Heart right ventricle (tissue), 16 donors: Measurements from ENCODE around the gene REPIN1. TPM values are rescaled to one million over a fixed set of nuclear protein-coding genes. Genes with fewer than 3 reads are reported as not detected.
A peak's percentile ranks its signal among the peaks of the same experiment; 100 is the strongest.

Experiments used
- ATAC-seq, 8 donors: fragments of 200-7000 bp; cut with Tn5 transposase; one replicate each; pipeline ENCODE4 v1.9.1; 2020; ENCODE audit warnings: mild to moderate bottlenecking in 8 of 8, moderate library complexity in 8 of 8, moderate number of reproducible peaks in 1 of 8
- DNase-seq, 2 donors: peaks; one replicate each; pipeline ENCODE4 v3.0.0-alpha.2; 2020
- H3K27ac ChIP-seq, 10 donors: fragments of 200-600 bp; sonication (generic) in 2 of 10; one replicate each; pipeline versions ENCODE4 v1.5.0 to v1.8.0; 2020 to 2022; ENCODE audit warnings: mild to moderate bottlenecking in 3 of 10
- H3K27me3 ChIP-seq, 7 donors: fragments of 200-600 bp; one replicate each; pipeline ENCODE4 v1.8.0; 2021 to 2022; ENCODE audit warnings: mild to moderate bottlenecking in 2 of 7
- H3K36me3 ChIP-seq, 9 donors: fragments of 200-600 bp; sonication (generic) in 1 of 9; one replicate each; pipeline versions ENCODE4 v1.5.0 to v1.8.0; 2020 to 2022; ENCODE audit warnings: mild to moderate bottlenecking in 2 of 9
- H3K4me1 ChIP-seq, 9 donors: fragments of 200-600 bp; sonication (generic) in 1 of 9; one replicate each; pipeline versions ENCODE4 v1.5.0 to v1.8.0; 2020 to 2022; ENCODE audit warnings: mild to moderate bottlenecking in 4 of 9
- H3K4me3 ChIP-seq, 10 donors: fragments of 200-600 bp; sonication (generic) in 2 of 10; one replicate each; pipeline versions ENCODE4 v1.5.0 to v1.8.0; 2020 to 2022; ENCODE audit warnings: mild to moderate bottlenecking in 7 of 10, moderate library complexity in 2 of 10
- H3K9me3 ChIP-seq, 11 donors: fragments of 200-600 bp in 10 of 11; sonication (generic) in 2 of 11; one replicate each; pipeline versions ENCODE4 v1.5.0 to v1.8.0; 2013 to 2022; ENCODE audit warnings: mild to moderate bottlenecking in 2 of 11, control low read depth in 1 of 11, moderate library complexity in 1 of 11
- WGBS, 2 donors: extraction: QIAGEN DNeasy Blood & Tissue Kit; methylation state at CpG; one replicate each; pipeline ENCODE4 v1.1.7; 2013; ENCODE audit warnings: inconsistent platforms in 1 of 2; 5-methylcytosine and 5-hydroxymethylcytosine counted together
- intact Hi-C, 10 donors: fragments of 100-400 bp; cut with DNase I; formaldehyde crosslinking; loops; one replicate each; pipeline versions ENCODE4 v1.11.1 to v1.14.2; 2022
- polyA plus RNA-seq, 2 donors: library from polyadenylated mRNA; stranded (reverse); fragments of 200-250 nt; gene quantifications; one replicate each; pipeline ENCODE4 v1.2.3, GENCODE V29; 2013
- total RNA-seq, 10 donors: library from RNA; stranded (reverse); fragmentation: NEBNext Ultra II Directional in 3 of 10; extraction: Animal tissue kit (Norgen Biotek cat#: 25700) in 3 of 10; gene quantifications; one replicate each; pipeline versions ENCODE4 v1.2.1 to v1.2.4, GENCODE V29; 2021 to 2023
- TF ChIP-seq, protein P1 (sequence below), 9 donors: fragments of 200-600 bp; sonication (generic) in 2 of 9; IDR thresholded peaks; one replicate each; pipeline versions ENCODE4 v1.5.0 to v1.8.0; 2021 to 2022; ENCODE audit warnings: antibody characterized with exemption in 9 of 9, mild to moderate bottlenecking in 5 of 9, moderate library complexity in 1 of 9
- donor health status: Arrhythmogenic right ventricular cardiomyopathy.
- donor health status: ischemic (EF 13 %, LVEDD 7.1; RV severe dilation, severe dysfunction).
- donor health status: healthy with polysubstance abuse.
- donor health status: DM: no; HTN: yes; CAD: no.
- donor health status: DM: no; HTN: no; CAD: no.
- donor health status: ischemic (EF 25% LVEDD 6.9; RV normal size, moderate dysfunction).
- donor health status: ischemic (EF 25% LVEDD 5.7; RV mildly dilated, moderate dysfunction).
- donor health status: healthy.
- donor health status: DM: yes; HTN: yes; CAD: no.
- donor health status: Ischemic cardiomyopathy.
- donor health status: ischemic (EF 35%, LVEDD 5.7; RV mildly dilated, moderate dysfunction).
- donor health status: nonischemic (EF 11% LVEDD 7.7; RV severe dilation, severe dysfunction).
- donor health status: DM: yes; HTN: yes; CAD: no.
- donor health status: PGD.
- donor health status: ischemic (EF 29% LVEDD 5.4; RV normal size, mild dysfunction).
- donor health status: nonischemic (EF 23%, LVEDD 6.1; RV moderate dilation, normal function).

The REPIN1 gene
- total and polyA plus RNA-seq, 12 donors, result 51.0 to 132 (median 109) TPM

GRCh38 chr7:150371131-150371995, 2.7 kb downstream of the REPIN1 start:
- Histone ChIP-seq H3K9me3 (no peaks in the 10 kb centered on the region), H3K27me3 (no peaks in the 10 kb centered on the region), H3K4me3 (no peak overlapping the region), H3K4me1 (peaks cover 16 to 57% (median 38%) of the 10 kb centered on the region in 9 donors), H3K27ac (peak overlapping the region in 3 of 10 donors; percentile 2 to 99 (median 14)), H3K36me3 (peaks cover 0 to 57% (median 28%) of the 10 kb centered on the region in 9 donors)
- intact Hi-C loops, result no loop called here
- DNase-seq (no peak), ATAC-seq (no peak)
- WGBS, 2 donors, result 87 to 90% methylated on average over 48 of the region's 48 CpGs
- TF ChIP-seq, protein P1, sequence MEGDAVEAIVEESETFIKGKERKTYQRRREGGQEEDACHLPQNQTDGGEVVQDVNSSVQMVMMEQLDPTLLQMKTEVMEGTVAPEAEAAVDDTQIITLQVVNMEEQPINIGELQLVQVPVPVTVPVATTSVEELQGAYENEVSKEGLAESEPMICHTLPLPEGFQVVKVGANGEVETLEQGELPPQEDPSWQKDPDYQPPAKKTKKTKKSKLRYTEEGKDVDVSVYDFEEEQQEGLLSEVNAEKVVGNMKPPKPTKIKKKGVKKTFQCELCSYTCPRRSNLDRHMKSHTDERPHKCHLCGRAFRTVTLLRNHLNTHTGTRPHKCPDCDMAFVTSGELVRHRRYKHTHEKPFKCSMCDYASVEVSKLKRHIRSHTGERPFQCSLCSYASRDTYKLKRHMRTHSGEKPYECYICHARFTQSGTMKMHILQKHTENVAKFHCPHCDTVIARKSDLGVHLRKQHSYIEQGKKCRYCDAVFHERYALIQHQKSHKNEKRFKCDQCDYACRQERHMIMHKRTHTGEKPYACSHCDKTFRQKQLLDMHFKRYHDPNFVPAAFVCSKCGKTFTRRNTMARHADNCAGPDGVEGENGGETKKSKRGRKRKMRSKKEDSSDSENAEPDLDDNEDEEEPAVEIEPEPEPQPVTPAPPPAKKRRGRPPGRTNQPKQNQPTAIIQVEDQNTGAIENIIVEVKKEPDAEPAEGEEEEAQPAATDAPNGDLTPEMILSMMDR (IDR thresholded peaks at IDR 0.05), result no peak

DNA sequence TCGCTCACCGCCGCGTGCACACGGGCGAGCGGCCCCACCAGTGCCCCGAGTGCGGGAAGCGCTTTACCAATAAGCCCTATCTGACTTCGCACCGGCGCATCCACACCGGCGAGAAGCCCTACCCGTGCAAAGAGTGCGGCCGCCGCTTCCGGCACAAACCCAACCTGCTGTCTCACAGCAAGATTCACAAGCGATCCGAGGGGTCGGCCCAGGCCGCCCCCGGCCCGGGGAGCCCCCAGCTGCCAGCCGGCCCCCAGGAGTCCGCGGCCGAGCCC, 3.3 kb downstream of the REPIN1 start:
- Histone ChIP-seq H3K27me3 (no peaks in the 10 kb centered on the region), H3K36me3 (peaks cover 0 to 57% (median 28%) of the 10 kb centered on the region in 9 donors), H3K4me3 (no peak overlapping the region), H3K4me1 (peaks cover 16 to 60% (median 38%) of the 10 kb centered on the region in 9 donors), H3K27ac (no peak overlapping the region), H3K9me3 (no peaks in the 10 kb centered on the region)
- no peak for ATAC-seq
- no peak for DNase-seq
- intact Hi-C loops, result no loop called here
- WGBS, 2 donors, result 89 to 93% methylated on average over 30 of the region's 30 CpGs
- TF ChIP-seq, protein P1 (IDR thresholded peaks at IDR 0.05), result no peak

- Histone ChIP-seq H3K9me3 (no peaks in the 10 kb centered on the region), H3K36me3 (peaks cover 0 to 57% (median 28%) of the 10 kb centered on the region in 9 donors), H3K27me3 (no peaks in the 10 kb centered on the region), H3K27ac (peak overlapping the region in 6 of 10 donors; percentile 11 to 50 (median 42)), H3K4me1 (peaks cover 16 to 65% (median 38%) of the 10 kb centered on the region in 9 donors), H3K4me3 (no peak overlapping the region)
- 81 to 85% methylated on average over 72 to 79 of the region's 79 CpGs for WGBS, 2 donors
- ATAC-seq (no peak), DNase-seq (no peak)
- intact Hi-C loops, result no loop called here
- TF ChIP-seq, protein P1 (IDR thresholded peaks at IDR 0.05), result no peak
These were observed 3.8 kb downstream of the REPIN1 start for GRCh38 chr7:150372271-150373048.

DNA sequence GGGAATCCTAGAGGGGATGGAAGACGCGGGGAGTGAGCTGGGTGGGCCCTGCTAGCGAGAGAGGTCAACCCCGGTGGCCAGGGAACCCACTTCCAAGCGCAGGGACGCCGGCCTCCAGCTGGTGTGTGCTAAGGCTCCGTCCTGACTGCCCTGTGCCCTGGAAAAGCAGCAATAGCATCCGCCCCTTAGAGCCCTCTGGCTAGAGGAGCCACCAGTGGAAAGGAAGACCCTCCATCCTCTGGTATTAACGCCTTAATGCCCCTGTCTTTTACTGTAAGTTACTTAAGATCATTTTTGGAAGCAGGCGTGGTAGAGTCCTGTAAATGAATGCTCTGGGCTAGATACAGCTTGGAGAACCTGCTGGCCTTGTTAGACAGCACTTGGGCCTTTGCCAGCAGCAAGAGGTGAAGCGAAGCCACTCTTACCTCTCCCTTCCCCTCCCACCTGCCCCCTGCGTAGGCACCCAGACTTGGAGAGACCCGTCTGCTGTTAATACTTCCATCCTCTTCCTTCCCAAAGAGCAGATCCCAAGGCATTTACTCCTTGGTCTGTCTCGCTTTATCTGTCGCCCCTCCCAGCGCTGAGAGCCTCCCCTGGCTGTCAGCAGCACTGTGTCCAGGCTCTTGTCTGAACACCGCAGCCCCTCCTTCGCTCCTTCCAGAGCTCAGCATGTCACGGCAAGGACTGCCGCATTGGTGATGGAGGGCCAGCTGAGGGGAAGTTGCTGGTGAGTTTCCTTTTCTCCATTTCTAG, 4.6 kb downstream of the REPIN1 start:
- H3K4me3 ChIP-seq, result no peak overlapping the region
- H3K36me3 ChIP-seq, result peaks cover 0 to 57% (median 28%) of the 10 kb centered on the region in 9 donors
- H3K4me1 ChIP-seq, result peaks cover 13 to 65% (median 36%) of the 10 kb centered on the region in 9 donors
- intact Hi-C loops, result no loop called here
- no peaks in the 10 kb centered on the region for H3K27me3 ChIP-seq
- H3K9me3 ChIP-seq, result no peaks in the 10 kb centered on the region
- DNase-seq (no peak), ATAC-seq (peak in 1 of 8 donors; percentile 32)
- 58 to 70% methylated on average over 21 of the region's 21 CpGs for WGBS, 2 donors
- TF ChIP-seq, protein P1 (IDR thresholded peaks at IDR 0.05), result no peak
- peak overlapping the region in 7 of 10 donors; percentile 11 to 50 (median 39) for H3K27ac ChIP-seq
